Putamen (tissue), 1 donor: Measurements from ENCODE around the gene BLTP3A.
"Not testable (repeated sequence)": the region's sequence is repeated elsewhere in the genome, so short reads cannot be mapped to it uniquely, and the experiment has no call there.

Experiments
- DNase-seq: peaks from one replicate; pipeline ENCODE4 v3.0.0-alpha.2; 2016; ENCODE audit warnings: low spot score

BLTP3A gene

GRCh38 chr6:34792605-34793500 is 970 bp downstream of the BLTP3A start:
- DNase-seq: no peak

DNA sequence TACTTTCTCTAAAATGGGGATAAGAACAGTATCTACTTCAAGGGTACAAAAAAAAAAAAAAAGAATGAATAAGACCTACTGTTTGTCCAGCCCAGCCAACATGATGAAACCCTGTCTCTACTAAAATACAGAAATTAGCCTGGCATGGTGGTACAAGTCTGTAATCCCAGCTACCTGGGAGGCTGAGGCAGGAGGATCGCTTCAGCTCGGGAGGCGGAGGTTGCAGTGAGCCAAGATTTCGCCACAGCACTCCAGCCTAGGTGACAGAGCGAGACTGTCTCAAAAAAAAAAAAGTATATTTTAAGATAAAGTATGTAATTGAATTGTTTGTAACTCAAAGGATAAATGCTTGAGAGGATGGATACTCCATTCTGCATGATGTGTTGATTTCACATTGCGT is 2.0 kb downstream of the BLTP3A start:
- DNase-seq: no peak

DNA sequence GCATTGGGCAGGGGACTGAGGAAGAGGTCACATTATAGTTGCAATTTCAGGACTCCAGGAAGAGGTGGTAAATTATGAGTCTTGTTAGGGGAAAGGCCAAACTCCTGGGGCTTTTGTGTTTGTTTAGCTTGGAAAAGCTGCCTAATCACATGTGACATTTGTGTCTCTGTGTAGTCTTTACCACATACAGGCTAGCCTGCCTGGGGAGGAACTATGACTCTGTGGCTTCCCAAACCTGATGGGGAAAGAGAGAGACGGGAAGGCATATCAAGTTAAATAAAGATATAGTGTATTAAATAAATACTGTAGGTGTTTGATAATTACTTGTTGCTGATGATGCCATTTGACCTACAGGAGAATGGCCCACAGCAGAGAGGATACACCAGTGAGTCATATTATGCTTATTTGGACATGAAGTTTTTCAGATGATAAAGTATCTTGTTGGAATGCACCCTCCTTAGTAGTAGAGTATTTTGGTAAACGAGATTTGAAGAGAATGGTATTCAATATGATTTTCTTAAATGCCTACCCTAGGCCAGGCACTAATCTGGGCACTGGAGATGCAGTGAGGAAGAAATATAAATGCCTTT is 4.0 kb downstream of the BLTP3A start:
- DNase-seq: no peak

GRCh38 chr6:34798057-34798456 is 6.2 kb downstream of the BLTP3A start:
- no peak for DNase-seq

GRCh38 chr6:34799547-34799946 is 7.7 kb downstream of the BLTP3A start:
- no peak for DNase-seq

DNA sequence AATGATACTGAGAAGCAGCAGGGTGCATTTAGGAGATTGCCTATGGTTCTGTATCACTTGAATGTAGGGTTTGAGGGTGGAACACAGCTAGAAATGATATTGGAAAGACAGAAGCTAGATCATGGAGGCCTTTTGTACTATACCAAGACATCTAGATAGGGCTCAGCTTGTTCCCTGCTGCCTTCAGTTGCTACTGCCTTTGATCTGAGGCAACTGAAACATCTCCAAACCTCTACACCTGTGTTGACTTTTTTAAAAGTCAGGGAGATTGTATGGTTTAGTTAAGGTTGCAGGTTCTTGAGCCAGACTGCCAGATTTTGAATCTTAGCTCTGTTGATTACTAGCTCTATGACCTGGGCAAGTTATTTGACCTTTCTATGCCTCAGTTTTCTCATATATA is 12.7 kb downstream of the BLTP3A start:
- no peak for DNase-seq

DNA sequence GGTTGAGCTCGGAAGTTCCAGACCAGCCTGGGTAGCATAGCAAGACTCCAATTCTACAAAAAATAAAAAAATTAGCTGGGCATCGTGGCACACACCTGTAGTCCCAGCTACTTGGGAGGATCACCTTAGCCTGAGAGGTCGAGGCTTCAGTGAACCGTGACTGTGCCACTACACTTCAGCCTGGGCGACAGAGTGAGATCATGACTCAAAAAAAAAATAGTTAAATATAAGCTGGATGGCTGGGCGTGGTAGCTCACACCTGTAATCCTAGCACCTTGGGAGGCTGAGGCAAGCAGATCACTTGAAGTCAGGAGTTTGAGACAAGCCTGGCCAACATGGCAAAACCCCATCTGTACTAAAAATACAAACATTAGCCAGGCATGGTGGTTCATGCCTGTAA is 13.2 kb downstream of the BLTP3A start:
- DNase-seq: not testable (repeated sequence)

GRCh38 chr6:34806738-34807453 is 15.0 kb downstream of the BLTP3A start:
- no peak for DNase-seq

GRCh38 chr6:34808473-34808872 is 16.6 kb downstream of the BLTP3A start:
- not testable (repeated sequence) for DNase-seq

DNA sequence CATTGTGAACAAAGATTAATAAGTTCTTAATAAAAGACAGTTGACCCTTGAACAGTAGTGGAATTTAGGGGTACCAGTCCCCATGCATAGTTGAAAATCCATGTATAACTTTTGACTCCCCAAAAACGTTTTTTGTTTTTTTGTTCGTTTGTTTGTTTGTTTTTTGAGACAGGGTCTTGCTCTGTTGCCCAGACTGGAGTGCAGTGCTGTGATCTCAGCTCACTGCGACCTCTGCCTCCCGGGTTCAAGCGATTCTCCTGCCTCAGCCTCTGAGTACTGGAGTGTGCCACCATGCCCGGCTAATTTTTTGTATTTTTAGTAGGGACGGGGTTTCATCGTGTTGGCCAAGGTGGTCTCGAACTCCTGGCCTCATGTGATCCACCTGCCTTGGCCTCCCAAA is 17.5 kb downstream of the BLTP3A start:
- DNase-seq: not testable (repeated sequence)

- no peak for DNase-seq
These were observed 18.4 kb downstream of the BLTP3A start for GRCh38 chr6:34810017-34810882.

- no peak for DNase-seq
These were observed 19.2 kb downstream of the BLTP3A start for GRCh38 chr6:34810936-34811632.

GRCh38 chr6:34813028-34813713 is 21.3 kb downstream of the BLTP3A start:
- no peak for DNase-seq

DNA sequence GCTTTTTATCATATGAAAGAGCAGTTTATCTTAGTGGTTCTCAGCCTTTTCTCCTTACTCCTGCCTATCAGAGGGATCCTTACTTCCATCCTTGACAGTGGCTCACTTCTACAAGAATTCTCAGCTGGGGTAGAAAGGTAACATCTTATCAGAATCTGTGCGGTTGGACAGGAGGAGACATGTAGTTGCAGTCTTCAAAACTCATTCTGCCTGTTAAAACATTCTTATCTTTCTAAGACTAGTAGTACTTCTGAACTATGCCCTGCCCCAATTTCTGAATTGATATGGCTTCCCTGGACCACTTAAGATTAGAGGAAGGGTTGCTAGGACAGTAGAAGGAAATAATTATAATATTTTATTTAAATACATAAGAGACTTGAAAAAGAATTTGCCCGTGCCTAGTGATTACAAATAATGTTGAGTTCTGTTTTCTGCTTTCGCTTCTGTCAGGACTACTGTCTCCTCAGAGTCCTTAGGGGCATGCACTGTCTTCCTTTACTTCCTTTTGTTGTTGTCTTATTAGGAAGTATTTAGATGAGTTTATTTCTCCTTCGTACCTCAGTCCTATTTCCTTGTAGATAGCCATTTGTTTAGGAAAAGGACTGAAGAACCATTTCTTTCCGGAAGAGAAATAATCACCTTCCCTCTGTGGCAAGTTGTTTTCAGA is 24.9 kb downstream of the BLTP3A start:
- DNase-seq: no peak

GRCh38 chr6:34817446-34817845 is 25.6 kb downstream of the BLTP3A start:
- no peak for DNase-seq

GRCh38 chr6:34818872-34819570 is 27.1 kb downstream of the BLTP3A start:
- DNase-seq: not testable (repeated sequence)

DNA sequence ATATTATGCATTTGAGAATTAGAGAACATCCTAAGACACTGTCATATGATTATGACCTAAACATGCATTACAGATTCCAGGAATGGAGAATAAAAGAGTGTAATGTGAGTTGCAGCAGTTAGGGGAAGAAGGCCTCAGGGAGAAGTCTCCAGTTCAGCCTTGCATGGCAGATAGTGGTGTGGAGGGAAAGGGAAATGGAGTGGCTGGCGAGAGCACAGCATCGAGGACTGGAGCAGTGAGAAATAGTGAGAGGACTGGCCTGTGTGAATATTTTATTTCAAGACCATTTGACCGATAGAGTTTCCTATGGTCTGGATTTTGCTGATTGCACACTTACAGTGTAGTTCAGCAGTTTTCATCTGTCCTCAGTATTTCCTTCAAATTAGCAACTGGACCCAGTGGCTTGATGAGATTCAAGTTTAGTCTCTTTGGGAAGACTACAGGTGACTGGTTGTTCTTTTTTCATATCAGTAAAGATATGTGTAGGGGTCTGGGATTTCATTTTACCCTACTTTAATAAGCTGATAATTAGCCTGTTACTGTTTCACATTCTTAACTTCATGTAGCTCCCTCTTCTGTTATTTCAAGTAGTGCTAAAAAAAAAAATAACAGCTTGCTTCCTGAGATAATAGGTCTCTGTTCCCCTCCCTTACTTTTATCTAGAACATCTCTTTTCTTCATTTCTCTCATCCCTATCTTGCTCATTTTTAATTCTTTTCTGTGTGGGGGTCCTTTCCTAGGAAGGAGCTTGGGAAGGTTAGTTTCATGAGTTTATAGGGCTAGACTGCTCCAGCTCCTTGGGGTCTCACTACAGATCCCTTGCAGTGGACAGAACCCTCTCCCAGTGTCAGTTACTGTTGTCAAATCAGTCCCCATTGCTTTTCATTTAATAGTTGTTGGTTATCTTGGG is 27.9 kb downstream of the BLTP3A start:
- DNase-seq: no peak

DNA sequence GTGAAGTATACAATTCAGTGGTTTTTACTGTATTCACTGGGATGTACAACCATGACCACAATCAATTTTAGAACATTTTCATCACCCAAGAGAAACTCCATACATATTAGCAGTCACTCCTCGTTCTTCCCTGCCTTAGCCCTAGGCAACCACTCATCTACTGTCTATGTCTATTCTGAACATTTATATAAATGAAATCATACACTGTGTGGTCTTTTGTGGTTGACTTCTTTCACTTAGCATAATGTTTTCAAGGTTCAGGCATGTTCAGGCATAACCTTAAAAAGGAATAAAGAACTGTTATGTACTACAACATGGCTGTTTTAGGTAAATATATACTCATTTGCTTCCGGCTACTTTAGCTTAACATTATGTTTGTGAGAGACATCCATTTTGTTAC is 37.3 kb downstream of the BLTP3A start:
- no peak for DNase-seq
